AG09309 (cell line): ENCODE data around the gene WDR70.
"Not testable (repeated sequence)": the region's sequence is repeated elsewhere in the genome, so short reads cannot be mapped to it uniquely, and the experiment has no call there.

Source experiments
- DNase-seq: peaks from one replicate; pipeline ENCODE4 v3.0.0-alpha.2; 2010; ENCODE audit warnings: low read depth
- H3K4me3 ChIP-seq: 2 replicates; pipeline ENCODE4 v1.5.1; 2011; ENCODE audit warnings: mild to moderate bottlenecking, low read depth, low read length, moderate library complexity; ENCODE audit not compliant: control insufficient read depth
- CTCF ChIP-seq: IDR thresholded peaks from 2 replicates; pipeline ENCODE4 v1.5.1; 2011; ENCODE audit warnings: mild to moderate bottlenecking, low read depth, low read length, inconsistent platforms; ENCODE audit not compliant: insufficient read depth, control insufficient read depth; ENCODE audit errors: missing control alignments

Gene WDR70

GRCh38 chr5:37619353-37619752, 240.2 kb downstream of the WDR70 start:
- H3K4me3 ChIP-seq: no peak overlapping the region
- no peak for TF ChIP-seq CTCF
- peak; percentile 25 for DNase-seq

- DNase-seq, H3K4me3 ChIP-seq: not testable (repeated sequence)
Observed at GRCh38 chr5:37622354-37622753, 243.2 kb downstream of the WDR70 start.

- H3K4me3 ChIP-seq: no peak overlapping the region
- TF ChIP-seq CTCF: no peak
- DNase-seq: no peak
Observed at GRCh38 chr5:37626266-37626665, 247.1 kb downstream of the WDR70 start.

- DNase-seq: no peak
- no peak for TF ChIP-seq CTCF
- no peak overlapping the region for H3K4me3 ChIP-seq
Observed at GRCh38 chr5:37628876-37629275, 249.8 kb downstream of the WDR70 start.

- no peak for DNase-seq
- no peak for TF ChIP-seq CTCF
- H3K4me3 ChIP-seq: no peak overlapping the region
Observed at GRCh38 chr5:37631939-37632338, 252.8 kb downstream of the WDR70 start.

GRCh38 chr5:37637165-37637845, 258.2 kb downstream of the WDR70 start:
- no peak for DNase-seq
- TF ChIP-seq CTCF: no peak

GRCh38 chr5:37638897-37639296, 259.8 kb downstream of the WDR70 start:
- no peak for TF ChIP-seq CTCF
- no peak for DNase-seq
- no peak overlapping the region for H3K4me3 ChIP-seq

More at GRCh38 chr5:37637165-37637845, 258.2 kb downstream of the WDR70 start:
- H3K4me3 ChIP-seq: no peak overlapping the region
